Lower lobe of right lung (tissue), 2 donors: Measurements from ENCODE around the gene PRSS38. TPM values are rescaled to one million over a fixed set of nuclear protein-coding genes. Genes with fewer than 3 reads are reported as not detected.
"Not testable (repeated sequence)": the region's sequence is repeated elsewhere in the genome, so short reads cannot be mapped to it uniquely, and the experiment has no call there.

Source experiments
- ATAC-seq, 2 donors: fragments of 200-7000 bp; cut with Tn5 transposase; one replicate each; pipeline ENCODE4 v1.9.1; 2020 to 2022; ENCODE audit warnings: mild to moderate bottlenecking in 2 of 2, moderate library complexity in 2 of 2
- DNase-seq: peaks from one replicate; pipeline ENCODE4 v3.0.0-alpha.2; 2020
- H3K27ac ChIP-seq: fragments of 200-600 bp; one replicate; pipeline ENCODE4 v1.8.0; 2022
- H3K27me3 ChIP-seq: fragments of 200-600 bp; one replicate; pipeline ENCODE4 v1.8.0; 2022; ENCODE audit warnings: low read depth
- H3K36me3 ChIP-seq: fragments of 200-600 bp; one replicate; pipeline ENCODE4 v1.8.0; 2022; ENCODE audit warnings: mild to moderate bottlenecking
- H3K4me1 ChIP-seq: fragments of 200-600 bp; one replicate; pipeline ENCODE4 v1.8.0; 2022
- H3K4me3 ChIP-seq: fragments of 200-600 bp; one replicate; pipeline ENCODE4 v1.8.0; 2022; ENCODE audit warnings: mild to moderate bottlenecking
- H3K9me3 ChIP-seq: fragments of 200-600 bp; one replicate; pipeline ENCODE4 v1.8.0; 2022
- intact Hi-C: fragments of 100-400 bp; cut with DNase I; formaldehyde crosslinking; loops from one replicate; pipeline ENCODE4 v1.11.0; 2022
- total RNA-seq: library from RNA; stranded (reverse); fragmentation: NEBNext Ultra II Directional; extraction: Animal tissue kit (Norgen Biotek cat#: 25700); gene quantifications from one replicate; pipeline ENCODE4 v1.2.1, GENCODE V29; 2021
- TF ChIP-seq, protein P1 (sequence below): fragments of 200-600 bp; IDR thresholded peaks from one replicate; pipeline ENCODE4 v1.8.0; 2022; ENCODE audit warnings: antibody characterized with exemption, mild to moderate bottlenecking
- donor health status: DM: no; HTN: yes; CAD: no; lungs with severe emphysema.

PRSS38 gene
- total RNA-seq, 1 donor from 2014 or later, result not detected

DNA sequence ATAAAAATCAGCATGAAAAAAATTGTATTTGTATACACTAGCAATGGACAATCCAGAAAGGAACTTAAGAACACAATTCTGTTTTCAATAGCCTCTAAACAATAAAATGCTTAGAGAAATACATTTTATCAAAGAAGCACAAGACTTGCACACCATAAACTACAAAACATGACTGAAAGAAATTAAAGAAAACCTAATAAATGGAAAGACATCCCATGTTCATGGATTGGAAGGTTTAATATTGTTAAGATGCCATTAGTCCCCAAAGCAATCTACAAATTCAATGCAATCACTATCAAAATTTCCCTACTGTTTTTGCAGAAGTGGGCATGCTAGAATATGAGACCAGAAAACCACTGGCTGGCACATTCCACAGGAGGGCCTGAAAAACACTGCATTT, 49.4 kb downstream of the PRSS38 start:
- DNase-seq, result no peak
- ATAC-seq, result no peak
- H3K36me3 ChIP-seq, result no peaks in the 10 kb centered on the region
- TF ChIP-seq, protein P1, sequence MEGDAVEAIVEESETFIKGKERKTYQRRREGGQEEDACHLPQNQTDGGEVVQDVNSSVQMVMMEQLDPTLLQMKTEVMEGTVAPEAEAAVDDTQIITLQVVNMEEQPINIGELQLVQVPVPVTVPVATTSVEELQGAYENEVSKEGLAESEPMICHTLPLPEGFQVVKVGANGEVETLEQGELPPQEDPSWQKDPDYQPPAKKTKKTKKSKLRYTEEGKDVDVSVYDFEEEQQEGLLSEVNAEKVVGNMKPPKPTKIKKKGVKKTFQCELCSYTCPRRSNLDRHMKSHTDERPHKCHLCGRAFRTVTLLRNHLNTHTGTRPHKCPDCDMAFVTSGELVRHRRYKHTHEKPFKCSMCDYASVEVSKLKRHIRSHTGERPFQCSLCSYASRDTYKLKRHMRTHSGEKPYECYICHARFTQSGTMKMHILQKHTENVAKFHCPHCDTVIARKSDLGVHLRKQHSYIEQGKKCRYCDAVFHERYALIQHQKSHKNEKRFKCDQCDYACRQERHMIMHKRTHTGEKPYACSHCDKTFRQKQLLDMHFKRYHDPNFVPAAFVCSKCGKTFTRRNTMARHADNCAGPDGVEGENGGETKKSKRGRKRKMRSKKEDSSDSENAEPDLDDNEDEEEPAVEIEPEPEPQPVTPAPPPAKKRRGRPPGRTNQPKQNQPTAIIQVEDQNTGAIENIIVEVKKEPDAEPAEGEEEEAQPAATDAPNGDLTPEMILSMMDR, result no peak
- intact Hi-C loops, result no loop called here
- no peak overlapping the region for H3K4me3 ChIP-seq
- H3K4me1 ChIP-seq, result no peaks in the 10 kb centered on the region
- H3K27me3 ChIP-seq, result no peaks in the 10 kb centered on the region
- no peak overlapping the region for H3K27ac ChIP-seq
- peaks cover 9% of the 10 kb centered on the region for H3K9me3 ChIP-seq

DNA sequence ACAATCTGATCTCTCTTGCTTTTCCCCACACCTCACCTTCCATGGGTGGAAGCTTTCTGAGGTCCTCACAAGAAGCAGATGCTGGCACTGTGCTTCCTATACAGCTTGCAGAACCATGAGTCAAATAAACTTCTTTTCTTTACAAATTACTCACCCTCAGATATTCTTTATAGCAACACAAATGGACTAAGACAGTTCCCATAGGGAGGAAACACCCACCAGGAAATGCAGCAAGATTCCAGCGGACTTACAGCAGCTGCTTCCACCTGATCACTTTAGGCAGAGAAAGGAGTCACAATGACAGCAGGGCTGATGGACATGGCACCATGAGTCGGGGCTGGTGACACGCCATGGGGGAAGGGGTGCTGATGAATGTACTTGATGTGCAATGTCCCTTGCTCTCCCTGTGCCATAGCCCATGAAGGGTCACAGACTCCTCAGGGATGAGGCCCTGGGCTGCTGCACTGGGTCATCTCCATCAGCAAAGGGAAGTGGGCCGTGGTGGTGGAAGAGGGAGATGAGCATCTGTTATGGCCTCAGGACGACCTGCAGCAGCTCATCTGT, 53.9 kb downstream of the PRSS38 start:
- Histone ChIP-seq H3K4me1 (no peaks in the 10 kb centered on the region), H3K36me3 (no peaks in the 10 kb centered on the region), H3K4me3 (no peak overlapping the region), H3K27me3 (peaks cover 7% of the 10 kb centered on the region), H3K9me3 (peaks cover 5% of the 10 kb centered on the region), H3K27ac (no peak overlapping the region)
- intact Hi-C loops, result no loop called here
- ATAC-seq, result peak in 1 of 2 donors; percentile 15
- TF ChIP-seq, protein P1, result no peak
- no peak for DNase-seq

DNA sequence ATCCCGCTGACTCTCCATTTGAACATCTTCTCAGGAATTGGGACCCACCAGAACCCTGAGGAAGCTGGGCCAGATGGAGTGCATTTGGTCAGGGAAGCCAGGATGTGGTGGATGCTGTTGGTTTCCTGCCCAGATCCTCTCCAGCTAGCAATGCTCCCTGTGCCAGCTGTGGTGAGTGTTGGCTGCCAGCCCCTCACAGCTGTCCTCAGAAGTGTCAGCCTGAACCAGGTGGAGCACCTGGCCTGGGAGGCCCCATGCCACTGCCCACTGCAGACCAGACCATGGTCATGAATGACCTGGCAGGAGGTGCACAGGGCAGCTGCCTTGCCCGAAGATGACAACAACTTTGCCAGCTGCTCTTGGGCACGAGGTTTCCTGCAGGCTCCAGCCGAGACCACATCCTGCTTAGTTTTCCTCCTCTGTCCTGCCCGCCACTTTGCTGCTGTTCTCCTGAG, 54.4 kb downstream of the PRSS38 start:
- Histone ChIP-seq H3K27ac (no peak overlapping the region), H3K4me1 (no peaks in the 10 kb centered on the region), H3K9me3 (peaks cover under 1% of the 10 kb centered on the region), H3K36me3 (no peaks in the 10 kb centered on the region), H3K27me3 (peaks cover 7% of the 10 kb centered on the region), H3K4me3 (no peak overlapping the region)
- intact Hi-C loops, result no loop called here
- ATAC-seq (peak in 1 of 2 donors; percentile 34), DNase-seq (no peak)
- TF ChIP-seq, protein P1, result no peak

DNA sequence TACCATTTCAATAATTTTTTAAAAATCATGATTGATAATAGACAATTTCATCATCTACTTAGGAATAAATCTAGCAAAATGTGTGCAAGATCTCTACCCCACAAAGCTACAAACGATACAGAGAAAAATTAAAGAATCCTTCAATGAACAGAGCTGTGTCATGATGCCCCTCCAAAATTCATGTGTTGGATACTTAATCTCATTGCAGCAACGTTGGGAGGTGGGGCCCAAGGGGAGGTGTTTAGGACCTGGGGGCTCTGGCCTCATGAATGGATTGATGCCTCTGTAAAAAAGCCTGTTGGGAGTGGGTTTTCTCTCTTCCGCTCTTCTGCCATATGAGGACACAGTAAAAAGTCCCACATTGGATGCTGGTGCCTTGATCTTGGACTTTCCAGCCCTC, 54.9 kb downstream of the PRSS38 start:
- DNase-seq, result no peak
- Histone ChIP-seq H3K9me3 (no peaks in the 10 kb centered on the region), H3K27me3 (peaks cover 7% of the 10 kb centered on the region), H3K4me3 (no peak overlapping the region), H3K4me1 (no peaks in the 10 kb centered on the region), H3K27ac (no peak overlapping the region), H3K36me3 (no peaks in the 10 kb centered on the region)
- ATAC-seq, result no peak
- TF ChIP-seq, protein P1, result no peak
- intact Hi-C loops, result no loop called here

DNA sequence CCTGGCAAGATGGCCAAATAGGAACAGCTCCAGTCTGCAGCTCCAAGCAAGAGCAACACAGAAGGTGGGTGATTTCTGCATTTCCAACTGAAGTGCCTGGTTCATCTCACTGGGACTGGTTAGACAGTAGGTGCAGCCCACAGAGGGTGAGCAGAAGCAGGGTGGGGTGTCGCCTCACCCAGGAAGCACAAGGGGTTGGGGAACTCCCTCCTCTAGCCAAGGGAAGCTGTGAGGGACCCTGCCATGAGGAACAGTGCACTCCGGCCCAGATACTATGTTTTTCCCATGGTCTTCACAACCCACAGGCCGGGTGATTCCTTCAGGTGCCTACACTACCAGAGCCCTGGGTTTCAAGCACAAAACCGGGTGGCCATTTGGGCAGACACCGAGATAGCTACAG, 56.4 kb downstream of the PRSS38 start:
- H3K4me3 ChIP-seq, H3K27me3 ChIP-seq, H3K9me3 ChIP-seq, DNase-seq, H3K27ac ChIP-seq, H3K36me3 ChIP-seq, H3K4me1 ChIP-seq, intact Hi-C loops, ATAC-seq: not testable (repeated sequence)

DNA sequence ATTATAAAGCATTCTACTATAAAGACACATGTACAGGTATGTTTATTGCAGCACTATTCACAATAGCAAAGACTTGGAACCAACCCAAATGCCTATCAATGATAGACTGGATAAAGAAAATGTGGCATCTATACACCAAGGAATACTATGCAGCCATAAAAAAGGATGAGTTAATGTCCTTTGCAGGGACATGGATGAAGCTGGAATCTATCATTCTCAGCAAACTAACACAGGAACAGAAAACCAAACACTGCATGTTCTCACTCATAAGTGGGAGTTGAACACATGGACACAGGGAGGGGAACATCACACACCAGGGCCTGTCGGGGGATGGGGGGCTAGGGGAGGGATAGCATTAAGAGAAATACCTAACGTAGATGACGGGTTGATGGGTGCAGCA, 62.3 kb downstream of the PRSS38 start:
- H3K4me3 ChIP-seq, ATAC-seq, H3K4me1 ChIP-seq, H3K27me3 ChIP-seq, H3K36me3 ChIP-seq, DNase-seq, H3K9me3 ChIP-seq, intact Hi-C loops, H3K27ac ChIP-seq: not testable (repeated sequence)
